WTC11 (cell line): ENCODE data around the gene KLC4. TPM values are rescaled to one million over a fixed set of nuclear protein-coding genes. Genes with fewer than 3 reads are reported as not detected.

Experiments used
- ATAC-seq: fragments of 200-7000 bp; cut with Tn5 transposase; 2 replicates; pipeline ENCODE4 v1.10.0; 2021; ENCODE audit warnings: mild to moderate bottlenecking, moderate library complexity
- CTCF ChIA-PET: fragments of 300-600 bp; sonication (Branson Sonifier 250); formaldehyde crosslinking; loops from one replicate; lab custom pipeline; 2021; ENCODE audit warnings: antibody characterized with exemption; lab: Charles Lee
- POLR2A ChIA-PET: fragments of 350-600 bp; sonication (Branson Sonifier 250); formaldehyde crosslinking; loops from one replicate; lab custom pipeline; 2021; ENCODE audit warnings: antibody characterized with exemption; lab: Charles Lee
- DNase-seq: peaks from one replicate; pipeline ENCODE4 v3.0.0; 2021; ENCODE audit warnings: low spot score
- H3K27ac Mint-ChIP-seq: 2 replicates; pipeline ENCODE4 v1.8.0; 2021; ENCODE audit warnings: mixed read lengths
- H3K27me3 Mint-ChIP-seq: 2 replicates; pipeline ENCODE4 v1.8.0; 2021; ENCODE audit warnings: low read depth, mild to moderate bottlenecking, moderate library complexity, mixed read lengths
- H3K36me3 Mint-ChIP-seq: 2 replicates; pipeline ENCODE4 v1.8.0; 2021; ENCODE audit warnings: mixed read lengths
- H3K4me1 Mint-ChIP-seq: 2 replicates; pipeline ENCODE4 v1.8.0; 2022; ENCODE audit warnings: mixed read lengths
- H3K4me3 Mint-ChIP-seq: 2 replicates; pipeline ENCODE4 v1.8.0; 2021; ENCODE audit warnings: mild to moderate bottlenecking, moderate library complexity, mixed read lengths
- H3K9me3 Mint-ChIP-seq: 2 replicates; pipeline ENCODE4 v1.8.0; 2021; ENCODE audit warnings: mixed read lengths
- CREM ChIP-seq: sonication (generic); formaldehyde crosslinking; IDR thresholded peaks from 2 replicates; pipeline ENCODE4 v1.8.1; 2022; ENCODE audit warnings: mild to moderate bottlenecking, missing genetic modification reagents, moderate library complexity
- EMX1 ChIP-seq: fragments of 250-450 bp; sonication (Bioruptor Pico); IDR thresholded peaks from 2 replicates; pipeline ENCODE4 v1.8.0; 2021; ENCODE audit warnings: mild to moderate bottlenecking
- FOXJ3 ChIP-seq: sonication (generic); formaldehyde crosslinking; IDR thresholded peaks from 2 replicates; pipeline ENCODE4 v1.9.0; 2021; ENCODE audit warnings: missing genetic modification reagents, mild to moderate bottlenecking, borderline replicate concordance
- GABPB1 ChIP-seq: sonication (generic); formaldehyde crosslinking; IDR thresholded peaks from 2 replicates; pipeline ENCODE4 v1.8.1; 2023; ENCODE audit warnings: mild to moderate bottlenecking, missing genetic modification reagents
- KAT7 ChIP-seq: sonication (generic); formaldehyde crosslinking; IDR thresholded peaks from 2 replicates; pipeline ENCODE4 v1.8.1; 2023; ENCODE audit warnings: missing genetic modification reagents, mild to moderate bottlenecking, borderline replicate concordance
- NR2C2 ChIP-seq: sonication (generic); formaldehyde crosslinking; IDR thresholded peaks from 2 replicates; pipeline ENCODE4 v1.8.0; 2022; ENCODE audit warnings: mild to moderate bottlenecking, missing genetic modification reagents
- NR3C1 ChIP-seq: sonication (generic); formaldehyde crosslinking; conservative IDR thresholded peaks from 2 replicates; pipeline ENCODE4 v1.8.1; 2023; ENCODE audit warnings: low read depth, mild to moderate bottlenecking, missing genetic modification reagents
- TCF7 ChIP-seq: sonication (generic); formaldehyde crosslinking; IDR thresholded peaks from 2 replicates; pipeline ENCODE4 v1.8.0; 2022; ENCODE audit warnings: mild to moderate bottlenecking, low read depth, missing genetic modification reagents, moderate library complexity
- ZMAT4 ChIP-seq: fragments of 250-450 bp; sonication (Bioruptor Pico); IDR thresholded peaks from 2 replicates; pipeline ENCODE4 v1.9.0; 2021; ENCODE audit warnings: mild to moderate bottlenecking
- total RNA-seq: library from RNA; stranded (reverse); gene quantifications from 3 replicates; pipeline ENCODE4 v1.2.3, GENCODE V29; 2021
- TF ChIP-seq, protein P1 (sequence below): sonication (generic); formaldehyde crosslinking; IDR thresholded peaks from 2 replicates; pipeline ENCODE4 v1.8.1; 2022; ENCODE audit warnings: low read depth, mild to moderate bottlenecking, moderate library complexity, missing genetic modification reagents, borderline replicate concordance
- TF ChIP-seq, protein P2 (sequence below): fragments of 250-450 bp; sonication (Bioruptor Pico); conservative IDR thresholded peaks from 2 replicates; pipeline ENCODE4 v1.9.0; 2021; ENCODE audit warnings: mild to moderate bottlenecking

The KLC4 gene
- total RNA-seq, 1 experiment from 2014 or later, result 35.7 TPM

DNA sequence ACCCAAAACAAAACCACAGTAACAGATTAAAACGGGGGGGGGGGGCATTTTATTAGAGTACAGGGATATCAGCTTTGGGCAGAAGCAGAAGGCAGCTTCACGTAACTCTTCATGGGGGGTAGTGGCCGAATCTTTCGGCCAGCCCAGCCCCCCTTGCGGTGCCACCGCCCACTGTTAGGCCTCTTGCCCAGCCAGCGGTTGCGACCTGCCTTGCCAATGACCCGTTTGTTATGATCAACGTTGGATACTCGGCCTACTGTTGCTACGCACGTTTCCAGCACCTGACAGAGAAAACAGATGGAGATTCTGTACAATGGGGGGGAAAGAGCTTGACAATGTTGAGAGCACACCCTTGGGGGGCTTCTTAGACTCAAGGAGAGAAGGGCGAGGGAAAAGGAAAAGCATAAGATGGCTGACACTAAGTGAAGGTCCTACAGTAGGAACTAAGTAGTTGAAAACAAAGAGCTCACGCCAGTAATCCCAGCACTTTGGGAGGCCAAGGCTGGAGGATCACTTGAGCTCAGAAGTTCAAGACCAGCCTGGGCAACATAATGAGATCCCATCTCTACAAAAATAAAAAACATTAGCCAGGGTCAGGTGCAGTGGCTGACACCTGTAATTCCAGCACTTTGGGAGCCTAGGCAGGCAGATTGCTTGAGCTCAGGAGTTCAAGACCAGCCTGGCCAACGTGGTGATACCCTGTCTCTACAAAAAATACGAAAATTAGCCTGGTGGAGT, 5.1 kb upstream of the KLC4 start (continued):
- TF ChIP-seq, protein P1, sequence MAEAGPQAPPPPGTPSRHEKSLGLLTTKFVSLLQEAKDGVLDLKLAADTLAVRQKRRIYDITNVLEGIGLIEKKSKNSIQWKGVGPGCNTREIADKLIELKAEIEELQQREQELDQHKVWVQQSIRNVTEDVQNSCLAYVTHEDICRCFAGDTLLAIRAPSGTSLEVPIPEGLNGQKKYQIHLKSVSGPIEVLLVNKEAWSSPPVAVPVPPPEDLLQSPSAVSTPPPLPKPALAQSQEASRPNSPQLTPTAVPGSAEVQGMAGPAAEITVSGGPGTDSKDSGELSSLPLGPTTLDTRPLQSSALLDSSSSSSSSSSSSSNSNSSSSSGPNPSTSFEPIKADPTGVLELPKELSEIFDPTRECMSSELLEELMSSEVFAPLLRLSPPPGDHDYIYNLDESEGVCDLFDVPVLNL, result no peak
- no peak for TF ChIP-seq FOXJ3 (CRISPR knock-in tag)

DNA sequence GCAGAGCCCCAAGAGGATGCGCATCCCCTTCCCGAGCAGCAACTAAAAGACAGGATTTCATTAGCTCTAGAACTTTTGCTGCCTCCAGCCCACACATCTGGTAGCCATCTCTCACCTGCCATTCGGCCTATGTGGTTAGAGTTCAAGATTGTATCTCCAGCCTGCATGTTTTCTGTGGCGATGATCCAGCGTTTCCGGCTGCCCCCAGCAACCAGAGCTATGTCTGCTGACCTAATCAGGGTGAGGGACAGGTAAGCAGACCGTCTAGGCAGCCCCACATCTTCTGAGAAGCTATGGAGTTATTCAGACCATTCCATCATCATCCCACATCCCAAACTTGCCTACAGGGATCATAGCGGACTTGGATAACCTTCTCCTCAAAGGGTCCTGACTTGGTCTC, 3.5 kb upstream of the KLC4 start:
- no peaks in the 10 kb centered on the region for H3K9me3 Mint-ChIP-seq
- ATAC-seq, result no peak
- POLR2A ChIA-PET, result no interaction called here
- H3K27me3 Mint-ChIP-seq, result no peaks in the 10 kb centered on the region
- H3K36me3 Mint-ChIP-seq, result peaks cover 22% of the 10 kb centered on the region
- peak overlapping the region; percentile 82 for H3K27ac Mint-ChIP-seq
- TF ChIP-seq CREM (CRISPR knock-in tag), result no peak
- no peak for DNase-seq
- CTCF ChIA-PET, result no interaction called here
- no peak overlapping the region for H3K4me3 Mint-ChIP-seq
- peaks cover 42% of the 10 kb centered on the region for H3K4me1 Mint-ChIP-seq

DNA sequence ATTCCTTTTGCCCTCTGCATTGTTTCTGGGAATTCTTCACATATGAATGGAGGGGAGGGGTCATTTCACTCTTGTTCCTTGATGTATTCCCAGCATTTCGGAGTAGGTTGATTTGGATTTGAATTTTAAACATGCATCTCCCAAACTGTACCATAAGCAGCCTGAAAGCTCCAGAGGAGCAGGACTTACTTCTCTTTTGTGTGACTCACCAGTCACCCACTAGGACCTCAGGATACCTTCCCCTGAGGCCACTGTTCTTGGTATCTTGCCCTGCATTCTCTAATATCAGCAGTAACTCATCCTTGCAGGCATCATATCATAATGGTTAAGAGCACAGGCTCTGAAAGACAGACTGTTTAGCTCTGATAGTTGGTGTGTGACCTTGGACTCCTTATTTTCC, 900 bp upstream of the KLC4 start:
- Mint-ChIP-seq H3K9me3 (no peaks in the 10 kb centered on the region), H3K4me3 (peak overlapping the region; percentile 91), H3K36me3 (peaks cover 21% of the 10 kb centered on the region), H3K4me1 (peaks cover 28% of the 10 kb centered on the region), H3K27me3 (no peaks in the 10 kb centered on the region), H3K27ac (peak overlapping the region; percentile 94)
- no peak for TF ChIP-seq TCF7 (CRISPR knock-in tag)
- TF ChIP-seq NR3C1 (CRISPR knock-in tag), result no peak
- no peak for TF ChIP-seq ZMAT4 (CRISPR knock-in tag)
- TF ChIP-seq NR2C2 (CRISPR knock-in tag), result no peak
- no peak for TF ChIP-seq EMX1 (CRISPR knock-in tag)
- TF ChIP-seq, protein P2, sequence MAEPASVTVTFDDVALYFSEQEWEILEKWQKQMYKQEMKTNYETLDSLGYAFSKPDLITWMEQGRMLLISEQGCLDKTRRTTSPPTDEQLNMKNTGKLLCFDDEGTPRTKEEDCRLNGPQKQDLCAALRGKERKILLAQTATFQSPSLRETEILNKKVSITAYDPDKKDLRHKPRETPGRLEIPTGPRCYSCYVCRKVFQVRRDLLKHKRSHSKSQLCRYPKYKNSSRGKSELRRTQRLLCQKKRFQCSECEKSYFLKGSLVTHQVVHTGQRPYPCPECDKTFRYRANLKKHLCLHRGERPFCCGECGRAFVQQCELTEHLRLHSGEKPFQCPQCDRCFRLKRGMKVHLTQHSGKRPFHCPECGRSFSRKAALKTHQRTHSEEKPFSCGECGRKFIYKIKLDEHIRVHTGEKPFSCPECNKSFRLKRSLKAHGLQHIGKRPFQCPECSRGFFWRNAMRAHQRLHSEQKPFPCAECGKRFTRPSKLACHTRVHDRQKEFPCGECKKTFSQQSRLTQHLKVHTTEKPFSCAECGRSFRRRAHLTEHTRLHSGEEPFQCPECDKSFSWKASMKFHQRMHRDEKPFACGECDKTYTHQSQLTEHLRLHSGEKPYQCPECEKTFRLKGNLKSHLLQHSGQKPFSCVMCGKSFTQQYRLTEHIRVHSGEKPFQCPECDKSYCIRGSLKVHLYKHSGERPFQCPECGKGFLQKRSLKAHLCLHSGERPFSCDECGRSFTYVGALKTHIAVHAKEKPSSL, result no peak
- ChIA-PET CTCF (interaction anchor here (1.2 to 3.3 kb wide), 3 partner anchors 18 to 157 kb away, joined by 4 to 24 read pairs (median 6); partner anchors contain the start of gene PTK7), POLR2A (interaction anchor here (0.6 to 1.5 kb wide), 8 partner anchors 36 to 311 kb away, joined by 3 to 8 read pairs (median 5); partner anchors contain the start of gene PPP2R5D)
- ATAC-seq (no peak), DNase-seq (no peak)

- TF ChIP-seq KAT7 (CRISPR knock-in tag) (no peak), GABPB1 (CRISPR knock-in tag) (peak; percentile 33; the same call in 1 of the 2 replicates)
- TF ChIP-seq, all 79 proteins: peak for 1
- peaks cover 21% of the 10 kb centered on the region for H3K36me3 Mint-ChIP-seq
- peaks cover 21% of the 10 kb centered on the region for H3K4me1 Mint-ChIP-seq
- no peaks in the 10 kb centered on the region for H3K9me3 Mint-ChIP-seq
- no peaks in the 10 kb centered on the region for H3K27me3 Mint-ChIP-seq
- peak; percentile 24 for ATAC-seq
- ChIA-PET POLR2A (interaction anchor here (1.0 to 1.4 kb wide), 6 partner anchors 17 to 149 kb away, joined by 3 to 9 read pairs (median 6); partner anchors contain the start of genes KLHDC3, MEA1 and PTK7), CTCF (interaction anchor here (1.3 to 3.3 kb wide), 4 partner anchors 83 to 169 kb away, joined by 3 to 24 read pairs (median 4); partner anchors contain the start of gene DNPH1)
- DNase-seq, result no peak
- peak overlapping the region; percentile 99 for H3K27ac Mint-ChIP-seq
- peak overlapping the region; percentile 91 for H3K4me3 Mint-ChIP-seq
Observed at GRCh38 chr6:43060034-43060754, 763 bp downstream of the KLC4 start.
